ENCODE results near the gene RPS19. TPM values are rescaled to one million over a fixed set of nuclear protein-coding genes. Genes with fewer than 3 reads are reported as not detected.

Gene RPS19
- total and polyA plus RNA-seq, 4 donors, result 241 to 2,284 (median 1,370) TPM

DNA sequence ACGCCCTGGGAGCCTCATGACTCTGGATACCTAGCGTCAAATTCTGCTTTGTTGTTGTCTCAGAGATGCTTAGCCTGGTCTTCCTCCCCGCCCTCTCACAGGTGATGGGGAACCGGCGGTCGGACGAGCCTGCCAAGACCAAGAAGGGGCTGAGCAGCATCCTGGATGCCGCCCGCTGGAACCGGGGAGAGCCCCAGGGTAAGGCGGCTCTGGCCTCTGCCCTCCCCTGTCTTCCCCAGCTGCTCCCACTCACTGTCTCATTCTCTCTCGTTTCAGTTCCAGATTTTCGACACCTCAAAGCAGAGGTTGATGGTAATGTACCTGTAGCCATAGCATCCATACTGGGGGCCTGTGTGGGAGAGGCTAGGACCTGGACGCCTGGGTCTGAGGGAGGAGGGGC lies 34.3 kb downstream of the RPS19 start:
- no peaks in the 10 kb centered on the region for H3K9me3 ChIP-seq (ENCODE audit: control insufficient read depth, insufficient read depth, low read length)
- 95% methylated on average over 13 of the region's 14 CpGs for WGBS (ENCODE audit: insufficient coverage)
- no peak overlapping the region for H3K27ac ChIP-seq (ENCODE audit: low read depth, low read length)
- no peaks in the 10 kb centered on the region for H3K27me3 ChIP-seq (ENCODE audit: control insufficient read depth, insufficient read depth, low read length)
- H3K4me3 ChIP-seq (ENCODE audit: low read depth, low read length), result no peak overlapping the region
- no peak for DNase-seq (ENCODE audit: low read depth in 4 of 6, low spot score in 6 of 6)
- H3K4me1 ChIP-seq (ENCODE audit: control insufficient read depth, insufficient read depth, low read length), result no peaks in the 10 kb centered on the region
- H3K36me3 ChIP-seq (ENCODE audit: control insufficient read depth, insufficient read depth, low read length), result peaks cover 78% of the 10 kb centered on the region

DNA sequence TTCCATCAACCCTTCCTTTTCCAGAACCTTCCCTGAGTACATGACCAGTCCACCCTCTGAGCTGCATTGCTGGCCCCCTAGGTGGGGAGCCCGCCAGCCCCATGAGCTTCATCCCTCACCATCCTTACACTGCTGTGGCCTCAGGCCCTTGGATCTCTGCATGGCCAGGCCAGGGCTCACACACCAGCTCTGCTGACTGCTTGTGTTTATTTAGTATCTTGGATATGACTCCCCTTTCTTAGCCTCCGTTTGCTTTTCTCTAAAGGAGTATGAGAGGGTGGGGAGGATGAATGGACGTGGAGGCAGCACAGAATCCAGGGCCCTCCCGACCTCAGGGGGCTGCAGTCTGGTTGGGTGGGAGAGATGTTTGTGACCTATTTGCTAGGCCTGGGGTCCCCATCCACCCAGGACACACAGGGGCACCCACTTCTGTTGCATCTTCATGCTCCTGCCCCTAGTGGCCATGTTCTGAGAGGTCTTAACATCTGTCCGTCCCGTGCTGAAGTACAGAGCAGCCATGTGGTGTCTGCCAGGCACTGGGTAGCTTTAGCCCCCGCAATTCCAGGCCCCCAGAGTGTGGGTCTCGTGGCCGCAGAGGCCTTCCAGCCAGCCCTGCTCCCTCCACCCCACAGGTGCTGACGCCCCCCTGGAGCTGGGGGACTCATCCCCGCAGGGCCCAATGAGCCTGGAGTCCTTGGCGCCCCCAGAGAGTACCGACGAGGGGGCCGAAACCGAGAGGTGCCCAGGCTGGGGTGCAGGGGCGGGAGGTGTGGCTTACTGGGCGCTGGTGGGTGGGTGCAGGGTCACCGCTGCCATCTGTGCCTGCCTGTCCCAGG lies 35.9 kb downstream of the RPS19 start:
- 82% methylated on average over 16 of the region's 19 CpGs for WGBS (ENCODE audit: insufficient coverage)
- H3K4me1 ChIP-seq (ENCODE audit: control insufficient read depth, insufficient read depth, low read length), result no peaks in the 10 kb centered on the region
- no peaks in the 10 kb centered on the region for H3K27me3 ChIP-seq (ENCODE audit: control insufficient read depth, insufficient read depth, low read length)
- DNase-seq (ENCODE audit: low read depth in 4 of 6, low spot score in 6 of 6), result no peak
- H3K4me3 ChIP-seq (ENCODE audit: low read depth, low read length), result no peak overlapping the region
- no peak overlapping the region for H3K27ac ChIP-seq (ENCODE audit: low read depth, low read length)
- no peaks in the 10 kb centered on the region for H3K9me3 ChIP-seq (ENCODE audit: control insufficient read depth, insufficient read depth, low read length)
- H3K36me3 ChIP-seq (ENCODE audit: control insufficient read depth, insufficient read depth, low read length), result peaks cover 73% of the 10 kb centered on the region

DNA sequence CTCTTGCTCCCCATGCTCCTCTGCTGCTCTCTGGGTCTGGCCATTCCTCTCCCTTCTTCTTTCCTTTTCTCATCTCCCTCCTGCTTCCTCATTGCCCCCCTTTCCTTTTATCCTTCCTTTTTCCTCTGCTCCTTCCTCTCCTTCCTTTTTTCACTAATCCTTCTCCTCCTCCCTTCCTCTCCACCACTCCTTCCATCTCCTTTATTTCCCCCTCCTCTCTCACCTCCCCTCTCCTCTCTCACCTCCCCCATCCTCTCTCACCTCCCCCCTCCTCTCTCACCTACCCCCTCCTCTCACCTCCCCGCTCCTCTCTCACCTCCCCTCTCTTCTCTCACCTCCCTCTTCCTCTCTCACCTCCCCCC lies 36.5 kb downstream of the RPS19 start:
- Histone ChIP-seq H3K9me3 (ENCODE audit: control insufficient read depth, insufficient read depth, low read length) (no peaks in the 10 kb centered on the region), H3K4me3 (ENCODE audit: low read depth, low read length) (no peak overlapping the region), H3K27me3 (ENCODE audit: control insufficient read depth, insufficient read depth, low read length) (no peaks in the 10 kb centered on the region), H3K4me1 (ENCODE audit: control insufficient read depth, insufficient read depth, low read length) (no peaks in the 10 kb centered on the region), H3K27ac (ENCODE audit: low read depth, low read length) (no peak overlapping the region), H3K36me3 (ENCODE audit: control insufficient read depth, insufficient read depth, low read length) (peaks cover 78% of the 10 kb centered on the region)
- WGBS (ENCODE audit: insufficient coverage), result no CpG with 5 or more reads among the region's 1 CpG
- DNase-seq (ENCODE audit: low read depth in 4 of 6, low spot score in 6 of 6), result no peak

- H3K4me1 ChIP-seq (ENCODE audit: control insufficient read depth, insufficient read depth, low read length), result no peaks in the 10 kb centered on the region
- no peak for DNase-seq (ENCODE audit: low read depth in 4 of 6, low spot score in 6 of 6)
- no peak overlapping the region for H3K4me3 ChIP-seq (ENCODE audit: low read depth, low read length)
- WGBS (ENCODE audit: insufficient coverage), result no CpG with 5 or more reads among the region's 3 CpGs
- peaks cover 78% of the 10 kb centered on the region for H3K36me3 ChIP-seq (ENCODE audit: control insufficient read depth, insufficient read depth, low read length)
- no peaks in the 10 kb centered on the region for H3K27me3 ChIP-seq (ENCODE audit: control insufficient read depth, insufficient read depth, low read length)
- no peaks in the 10 kb centered on the region for H3K9me3 ChIP-seq (ENCODE audit: control insufficient read depth, insufficient read depth, low read length)
- H3K27ac ChIP-seq (ENCODE audit: low read depth, low read length), result no peak overlapping the region
These were observed 37.1 kb downstream of the RPS19 start for GRCh38 chr19:41897181-41897580.

DNA sequence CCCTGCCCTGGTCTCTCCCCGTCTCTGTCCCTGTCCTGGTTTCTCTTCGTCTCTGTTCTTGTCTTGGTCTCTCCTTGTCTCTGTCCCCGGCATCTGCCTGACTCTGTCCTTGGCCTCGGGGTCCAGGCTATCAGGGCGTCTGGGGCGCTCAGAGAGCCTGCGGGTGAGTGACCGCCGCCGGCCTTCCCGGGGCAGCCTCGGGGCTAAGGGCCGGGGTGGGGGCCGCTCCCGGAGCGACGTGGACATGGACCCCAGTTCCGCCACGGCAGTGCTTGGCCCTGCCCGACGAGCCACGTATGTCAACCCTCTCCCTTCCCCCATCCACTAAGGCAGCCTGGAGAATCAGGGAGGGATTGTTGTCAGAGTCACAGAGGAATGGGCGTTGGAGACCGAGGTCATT lies 37.8 kb downstream of the RPS19 start:
- Histone ChIP-seq H3K36me3 (ENCODE audit: control insufficient read depth, insufficient read depth, low read length) (peaks cover 78% of the 10 kb centered on the region), H3K4me1 (ENCODE audit: control insufficient read depth, insufficient read depth, low read length) (no peaks in the 10 kb centered on the region), H3K9me3 (ENCODE audit: control insufficient read depth, insufficient read depth, low read length) (no peaks in the 10 kb centered on the region), H3K4me3 (ENCODE audit: low read depth, low read length) (no peak overlapping the region), H3K27me3 (ENCODE audit: control insufficient read depth, insufficient read depth, low read length) (no peaks in the 10 kb centered on the region), H3K27ac (ENCODE audit: low read depth, low read length) (no peak overlapping the region)
- no peak for DNase-seq (ENCODE audit: low read depth in 4 of 6, low spot score in 6 of 6)
- WGBS (ENCODE audit: insufficient coverage), result 91% methylated on average over 14 of the region's 24 CpGs

- no peak for DNase-seq (ENCODE audit: low read depth in 4 of 6, low spot score in 6 of 6)
- WGBS (ENCODE audit: insufficient coverage), result 95% methylated on average over 12 of the region's 15 CpGs
- H3K4me3 ChIP-seq (ENCODE audit: low read depth, low read length), result no peak overlapping the region
- no peaks in the 10 kb centered on the region for H3K27me3 ChIP-seq (ENCODE audit: control insufficient read depth, insufficient read depth, low read length)
- H3K4me1 ChIP-seq (ENCODE audit: control insufficient read depth, insufficient read depth, low read length), result no peaks in the 10 kb centered on the region
- H3K27ac ChIP-seq (ENCODE audit: low read depth, low read length), result no peak overlapping the region
- no peaks in the 10 kb centered on the region for H3K9me3 ChIP-seq (ENCODE audit: control insufficient read depth, insufficient read depth, low read length)
- peaks cover 78% of the 10 kb centered on the region for H3K36me3 ChIP-seq (ENCODE audit: control insufficient read depth, insufficient read depth, low read length)
These were observed 38.2 kb downstream of the RPS19 start for GRCh38 chr19:41898235-41898634.

GRCh38 chr19:41901707-41902360 lies 41.8 kb downstream of the RPS19 start:
- Histone ChIP-seq H3K4me1 (ENCODE audit: control insufficient read depth, insufficient read depth, low read length) (no peaks in the 10 kb centered on the region), H3K9me3 (ENCODE audit: control insufficient read depth, insufficient read depth, low read length) (no peaks in the 10 kb centered on the region), H3K36me3 (ENCODE audit: control insufficient read depth, insufficient read depth, low read length) (peaks cover 83% of the 10 kb centered on the region), H3K4me3 (ENCODE audit: low read depth, low read length) (no peak overlapping the region), H3K27me3 (ENCODE audit: control insufficient read depth, insufficient read depth, low read length) (no peaks in the 10 kb centered on the region), H3K27ac (ENCODE audit: low read depth, low read length) (no peak overlapping the region)
- DNase-seq (ENCODE audit: low read depth in 4 of 6, low spot score in 6 of 6), result no peak
- WGBS (ENCODE audit: insufficient coverage), result 90% methylated on average over 19 of the region's 21 CpGs

GRCh38 chr19:41902594-41902993 lies 42.5 kb downstream of the RPS19 start:
- Histone ChIP-seq H3K4me3 (ENCODE audit: low read depth, low read length) (no peak overlapping the region), H3K4me1 (ENCODE audit: control insufficient read depth, insufficient read depth, low read length) (no peaks in the 10 kb centered on the region), H3K27me3 (ENCODE audit: control insufficient read depth, insufficient read depth, low read length) (no peaks in the 10 kb centered on the region), H3K27ac (ENCODE audit: low read depth, low read length) (no peak overlapping the region), H3K36me3 (ENCODE audit: control insufficient read depth, insufficient read depth, low read length) (peaks cover 83% of the 10 kb centered on the region), H3K9me3 (ENCODE audit: control insufficient read depth, insufficient read depth, low read length) (no peaks in the 10 kb centered on the region)
- no peak for DNase-seq (ENCODE audit: low read depth in 4 of 6, low spot score in 6 of 6)
- 93% methylated on average over 17 of the region's 17 CpGs for WGBS (ENCODE audit: insufficient coverage)

DNA sequence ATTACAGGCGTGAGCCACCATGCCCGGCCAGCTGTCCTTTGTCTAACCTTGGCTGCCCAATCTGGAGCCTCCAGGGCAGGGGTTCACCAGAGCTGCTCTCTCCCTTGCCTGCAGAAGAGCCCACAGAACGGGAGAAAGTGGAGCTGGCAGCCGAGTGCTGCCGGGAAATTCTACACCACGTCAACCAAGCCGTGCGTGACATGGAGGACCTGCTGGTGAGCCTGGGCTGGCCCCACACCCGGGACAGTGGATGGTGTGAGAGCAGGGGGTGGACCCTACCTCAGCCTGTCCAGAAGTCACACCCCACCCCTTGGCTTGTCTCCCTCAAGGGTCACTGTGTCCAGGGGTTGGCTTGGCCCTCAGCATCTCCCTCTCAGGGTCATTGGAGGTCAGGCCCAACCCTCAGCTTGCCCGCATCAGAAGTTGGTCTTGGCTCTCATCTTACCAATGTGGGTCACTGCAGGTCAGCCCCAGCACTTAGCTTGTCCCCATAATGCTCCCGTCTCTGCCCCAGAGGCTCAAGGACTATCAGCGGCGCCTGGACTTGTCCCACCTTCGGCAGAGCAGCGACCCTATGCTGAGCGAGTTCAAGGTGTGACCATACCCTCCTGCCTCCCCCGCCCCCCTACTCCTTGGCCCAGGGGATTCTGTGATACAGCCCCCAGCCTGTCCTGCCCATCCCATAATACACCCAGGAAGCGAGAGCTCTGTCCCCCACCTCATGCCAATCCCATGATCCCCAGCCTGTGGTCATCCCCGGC lies 43.3 kb downstream of the RPS19 start:
- no peak for DNase-seq (ENCODE audit: low read depth in 4 of 6, low spot score in 6 of 6)
- H3K4me1 ChIP-seq (ENCODE audit: control insufficient read depth, insufficient read depth, low read length), result no peaks in the 10 kb centered on the region
- no peaks in the 10 kb centered on the region for H3K27me3 ChIP-seq (ENCODE audit: control insufficient read depth, insufficient read depth, low read length)
- H3K9me3 ChIP-seq (ENCODE audit: control insufficient read depth, insufficient read depth, low read length), result no peaks in the 10 kb centered on the region
- H3K4me3 ChIP-seq (ENCODE audit: low read depth, low read length), result no peak overlapping the region
- no peak overlapping the region for H3K27ac ChIP-seq (ENCODE audit: low read depth, low read length)
- peaks cover 82% of the 10 kb centered on the region for H3K36me3 ChIP-seq (ENCODE audit: control insufficient read depth, insufficient read depth, low read length)
- 94% methylated on average over 18 of the region's 19 CpGs for WGBS (ENCODE audit: insufficient coverage)
